ENCODE measurements around the gene USP12.
"Not testable (repeated sequence)": the region's sequence is repeated elsewhere in the genome, so short reads cannot be mapped to it uniquely, and the experiment has no call there.

Gene USP12

GRCh38 chr13:27171244-27171826 lies at the start of gene USP12:
TSS of gene USP12 (minus strand) at chr13:27171811. CDS start at chr13:27171639, 172 bp downstream.
- peak; percentile 42 for DNase-seq (ENCODE audit: low read depth)

- DNase-seq (ENCODE audit: low read depth), result no peak
Measured at GRCh38 chr13:27219611-27220010, 48.0 kb upstream of the USP12 start.

- not testable (repeated sequence) for DNase-seq (ENCODE audit: low read depth)
Measured at GRCh38 chr13:27218861-27219260, 47.2 kb upstream of the USP12 start.

GRCh38 chr13:27217791-27218190 lies 46.2 kb upstream of the USP12 start:
- DNase-seq (ENCODE audit: low read depth), result not testable (repeated sequence)

GRCh38 chr13:27213386-27213785 lies 41.8 kb upstream of the USP12 start:
- DNase-seq (ENCODE audit: low read depth), result not testable (repeated sequence)

- DNase-seq (ENCODE audit: low read depth), result no peak
Measured at GRCh38 chr13:27211771-27212364, 40.3 kb upstream of the USP12 start.

GRCh38 chr13:27211271-27211670 lies 39.7 kb upstream of the USP12 start:
- DNase-seq (ENCODE audit: low read depth), result no peak

GRCh38 chr13:27208514-27208913 lies 36.9 kb upstream of the USP12 start:
- no peak for DNase-seq (ENCODE audit: low read depth)

GRCh38 chr13:27203854-27204253 lies 32.2 kb upstream of the USP12 start:
- no peak for DNase-seq (ENCODE audit: low read depth)

- no peak for DNase-seq (ENCODE audit: low read depth)
Measured at GRCh38 chr13:27203186-27203585, 31.6 kb upstream of the USP12 start.

- no peak for DNase-seq (ENCODE audit: low read depth)
Measured at GRCh38 chr13:27201661-27202060, 30.1 kb upstream of the USP12 start.

- DNase-seq (ENCODE audit: low read depth), result no peak
Measured at GRCh38 chr13:27200413-27201070, 28.9 kb upstream of the USP12 start.

- no peak for DNase-seq (ENCODE audit: low read depth)
Measured at GRCh38 chr13:27199696-27200095, 28.1 kb upstream of the USP12 start.

GRCh38 chr13:27199211-27199610 lies 27.6 kb upstream of the USP12 start:
- DNase-seq (ENCODE audit: low read depth), result no peak

GRCh38 chr13:27194895-27195764 lies 23.5 kb upstream of the USP12 start:
- DNase-seq (ENCODE audit: low read depth), result no peak

GRCh38 chr13:27194209-27194608 lies 22.6 kb upstream of the USP12 start:
- DNase-seq (ENCODE audit: low read depth), result no peak

GRCh38 chr13:27193496-27193895 lies 21.9 kb upstream of the USP12 start:
- DNase-seq (ENCODE audit: low read depth), result no peak

GRCh38 chr13:27192973-27193372 lies 21.4 kb upstream of the USP12 start:
- no peak for DNase-seq (ENCODE audit: low read depth)

- not testable (repeated sequence) for DNase-seq (ENCODE audit: low read depth)
Measured at GRCh38 chr13:27192367-27192766, 20.8 kb upstream of the USP12 start.

GRCh38 chr13:27189192-27189591 lies 17.6 kb upstream of the USP12 start:
- DNase-seq (ENCODE audit: low read depth), result no peak

- no peak for DNase-seq (ENCODE audit: low read depth)
Measured at GRCh38 chr13:27188239-27188638, 16.6 kb upstream of the USP12 start.

GRCh38 chr13:27186295-27186694 lies 14.7 kb upstream of the USP12 start:
- DNase-seq (ENCODE audit: low read depth), result no peak

Data from stimulated activated CD4-positive, alpha-beta T cell treated with anti-CD3 and anti-CD28 coated beads, Interleukin-2, amount 100 ng/mL, for 4 hours (primary cell).